NCI-H774 (cell line): Measurements from ENCODE around the gene CEMIP2.

ENCODE experiments used
- DNase-seq: peaks from one replicate; lab custom pipeline; 2025; lab: John Stamatoyannopoulos, UW

CEMIP2 gene

GRCh38 chr9:71769175-71770161 lies 1.2 kb upstream of the CEMIP2 start:
- peak; percentile 22 for DNase-seq

- no peak for DNase-seq
Observed at GRCh38 chr9:71767776-71768321, 464 bp downstream of the CEMIP2 start.

GRCh38 chr9:71767163-71767775 lies 1.0 kb downstream of the CEMIP2 start:
- no peak for DNase-seq

GRCh38 chr9:71766663-71767062 lies 1.6 kb downstream of the CEMIP2 start:
- DNase-seq: no peak

GRCh38 chr9:71765693-71766092 lies 2.6 kb downstream of the CEMIP2 start:
- no peak for DNase-seq

- no peak for DNase-seq
Observed at GRCh38 chr9:71764891-71765290, 3.4 kb downstream of the CEMIP2 start.

GRCh38 chr9:71764463-71764862 lies 3.9 kb downstream of the CEMIP2 start:
- DNase-seq: no peak

- no peak for DNase-seq
Observed at GRCh38 chr9:71763832-71764231, 4.5 kb downstream of the CEMIP2 start.

- no peak for DNase-seq
Observed at GRCh38 chr9:71762900-71763653, 5.2 kb downstream of the CEMIP2 start.

- DNase-seq: no peak
Observed at GRCh38 chr9:71761938-71762353, 6.4 kb downstream of the CEMIP2 start.

- peak; percentile 31 for DNase-seq
Observed at GRCh38 chr9:71760901-71761300, 7.4 kb downstream of the CEMIP2 start.

GRCh38 chr9:71758785-71759184 lies 9.5 kb downstream of the CEMIP2 start:
- DNase-seq: peak; percentile 64

- DNase-seq: no peak
Observed at GRCh38 chr9:71758277-71758676, 10.0 kb downstream of the CEMIP2 start.

GRCh38 chr9:71756753-71757152 lies 11.6 kb downstream of the CEMIP2 start:
- DNase-seq: no peak

- DNase-seq: no peak
Observed at GRCh38 chr9:71755869-71756268, 12.4 kb downstream of the CEMIP2 start.

- DNase-seq: no peak
Observed at GRCh38 chr9:71755230-71755629, 13.1 kb downstream of the CEMIP2 start.

- no peak for DNase-seq
Observed at GRCh38 chr9:71754151-71754550, 14.2 kb downstream of the CEMIP2 start.

- DNase-seq: no peak
Observed at GRCh38 chr9:71752928-71753327, 15.4 kb downstream of the CEMIP2 start.

GRCh38 chr9:71752352-71752751 lies 16.0 kb downstream of the CEMIP2 start:
- DNase-seq: no peak

- no peak for DNase-seq
Observed at GRCh38 chr9:71748280-71748743, 20.0 kb downstream of the CEMIP2 start.

GRCh38 chr9:71747576-71747975 lies 20.7 kb downstream of the CEMIP2 start:
- no peak for DNase-seq

- DNase-seq: no peak
Observed at GRCh38 chr9:71746758-71747125, 21.6 kb downstream of the CEMIP2 start.
